GM19043 (cell line): ENCODE results near the gene TM9SF2.
A peak's percentile ranks its signal among the peaks of the same experiment; 100 is the strongest.
"Not testable (repeated sequence)": the region's sequence is repeated elsewhere in the genome, so short reads cannot be mapped to it uniquely, and the experiment has no call there.

Experiments
- ATAC-seq: cut with Tn5 transposase; IDR thresholded peaks from one replicate; pipeline ENCODE4 v1.9.1; 2021; ENCODE audit warnings: low read depth; ENCODE audit not compliant: unreplicated experiment

The TM9SF2 gene

GRCh38 chr13:99527301-99527700 is 26.0 kb downstream of the TM9SF2 start:
- no peak for ATAC-seq

- peak; percentile 78 for ATAC-seq
These were observed 27.3 kb downstream of the TM9SF2 start for GRCh38 chr13:99528547-99528946.

- ATAC-seq: no peak
These were observed 34.8 kb downstream of the TM9SF2 start for GRCh38 chr13:99536023-99536422.

GRCh38 chr13:99540530-99540929 is 39.3 kb downstream of the TM9SF2 start:
- ATAC-seq: no peak

GRCh38 chr13:99542788-99543406 is 41.6 kb downstream of the TM9SF2 start:
- ATAC-seq: peak; percentile 97

GRCh38 chr13:99545361-99545760 is 44.1 kb downstream of the TM9SF2 start:
- no peak for ATAC-seq

- ATAC-seq: no peak
These were observed 44.7 kb downstream of the TM9SF2 start for GRCh38 chr13:99545979-99546378.

- no peak for ATAC-seq
These were observed 45.6 kb downstream of the TM9SF2 start for GRCh38 chr13:99546878-99547277.

- peak; percentile 63 for ATAC-seq
These were observed 47.2 kb downstream of the TM9SF2 start for GRCh38 chr13:99548448-99548847.

GRCh38 chr13:99553033-99553432 is 51.8 kb downstream of the TM9SF2 start:
- no peak for ATAC-seq

- ATAC-seq: no peak
These were observed 53.9 kb downstream of the TM9SF2 start for GRCh38 chr13:99555149-99555548.

GRCh38 chr13:99556867-99557443 is 55.7 kb downstream of the TM9SF2 start:
- ATAC-seq: no peak

GRCh38 chr13:99558570-99559180 is 57.4 kb downstream of the TM9SF2 start:
- no peak for ATAC-seq

GRCh38 chr13:99559560-99559959 is 58.3 kb downstream of the TM9SF2 start:
- no peak for ATAC-seq

- ATAC-seq: no peak
These were observed 62.1 kb downstream of the TM9SF2 start for GRCh38 chr13:99563404-99563803.

GRCh38 chr13:99564386-99564785 is 63.1 kb downstream of the TM9SF2 start:
- no peak for ATAC-seq

GRCh38 chr13:99565478-99566124 is 64.3 kb downstream of the TM9SF2 start:
- no peak for ATAC-seq

- ATAC-seq: no peak
These were observed 65.1 kb downstream of the TM9SF2 start for GRCh38 chr13:99566125-99567083.

- not testable (repeated sequence) for ATAC-seq
These were observed 67.6 kb downstream of the TM9SF2 start for GRCh38 chr13:99568901-99569300.

- ATAC-seq: no peak
These were observed 70.9 kb downstream of the TM9SF2 start for GRCh38 chr13:99572131-99572530.

- no peak for ATAC-seq
These were observed 71.6 kb downstream of the TM9SF2 start for GRCh38 chr13:99572921-99573320.
